MG63 (cell line): Measurements from ENCODE around the gene MBNL1. TPM values are rescaled to one million over a fixed set of nuclear protein-coding genes. Genes with fewer than 3 reads are reported as not detected.

Experiments used
- DNase-seq: peaks from one replicate; pipeline ENCODE4 v3.0.0-alpha.2; 2020
- H3K27me3 ChIP-seq: fragments of 250-450 bp; sonication (Bioruptor Pico); 2 replicates; pipeline ENCODE4 v1.5.1; 2020; ENCODE audit warnings: mild to moderate bottlenecking, moderate library complexity
- H3K36me3 ChIP-seq: fragments of 250-450 bp; sonication (Bioruptor Pico); 2 replicates; pipeline ENCODE4 v1.5.1; 2020; ENCODE audit warnings: mild to moderate bottlenecking, moderate library complexity
- H3K4me3 ChIP-seq: fragments of 250-450 bp; sonication (Bioruptor Pico); 2 replicates; pipeline ENCODE4 v1.5.1; 2020; ENCODE audit warnings: mild to moderate bottlenecking, moderate library complexity
- H3K9me3 ChIP-seq: fragments of 250-450 bp; sonication (Bioruptor Pico); 2 replicates; pipeline ENCODE4 v1.5.1; 2020; ENCODE audit warnings: mild to moderate bottlenecking, moderate library complexity
- total RNA-seq: library from RNA; depleted of rRNA; stranded (reverse); fragments of >200 nt; shearing (Covaris generic); gene quantifications from 2 replicates; pipeline ENCODE4 v1.2.3, GENCODE V29; 2014; ENCODE audit warnings: low replicate concordance

The MBNL1 gene
- total RNA-seq, 1 experiment from 2014 or later: 171 TPM

GRCh38 chr3:152243721-152244516 lies 24.8 kb upstream of the MBNL1 start:
- Histone ChIP-seq H3K4me3 (no peak overlapping the region), H3K27me3 (no peaks in the 10 kb centered on the region), H3K36me3 (no peaks in the 10 kb centered on the region), H3K9me3 (no peaks in the 10 kb centered on the region)
- no peak for DNase-seq

GRCh38 chr3:152244517-152244888 lies 24.2 kb upstream of the MBNL1 start:
- Histone ChIP-seq H3K36me3 (no peaks in the 10 kb centered on the region), H3K4me3 (no peak overlapping the region), H3K27me3 (no peaks in the 10 kb centered on the region), H3K9me3 (no peaks in the 10 kb centered on the region)
- DNase-seq: no peak

GRCh38 chr3:152245498-152246170 lies 23.1 kb upstream of the MBNL1 start:
- Histone ChIP-seq H3K9me3 (no peaks in the 10 kb centered on the region), H3K36me3 (no peaks in the 10 kb centered on the region)
- DNase-seq: no peak

GRCh38 chr3:152251916-152252315 lies 16.8 kb upstream of the MBNL1 start:
- H3K4me3 ChIP-seq: no peak overlapping the region
- H3K36me3 ChIP-seq: no peaks in the 10 kb centered on the region
- no peaks in the 10 kb centered on the region for H3K9me3 ChIP-seq
- no peaks in the 10 kb centered on the region for H3K27me3 ChIP-seq
- no peak for DNase-seq

More at GRCh38 chr3:152245498-152246170, 23.1 kb upstream of the MBNL1 start:
- H3K27me3 ChIP-seq: no peaks in the 10 kb centered on the region
- no peak overlapping the region for H3K4me3 ChIP-seq

- H3K4me3 ChIP-seq: no peak overlapping the region
- H3K27me3 ChIP-seq: no peaks in the 10 kb centered on the region
- no peaks in the 10 kb centered on the region for H3K9me3 ChIP-seq
- H3K36me3 ChIP-seq: no peaks in the 10 kb centered on the region
- no peak for DNase-seq
These were observed 16.0 kb upstream of the MBNL1 start for GRCh38 chr3:152252755-152253154.

DNA sequence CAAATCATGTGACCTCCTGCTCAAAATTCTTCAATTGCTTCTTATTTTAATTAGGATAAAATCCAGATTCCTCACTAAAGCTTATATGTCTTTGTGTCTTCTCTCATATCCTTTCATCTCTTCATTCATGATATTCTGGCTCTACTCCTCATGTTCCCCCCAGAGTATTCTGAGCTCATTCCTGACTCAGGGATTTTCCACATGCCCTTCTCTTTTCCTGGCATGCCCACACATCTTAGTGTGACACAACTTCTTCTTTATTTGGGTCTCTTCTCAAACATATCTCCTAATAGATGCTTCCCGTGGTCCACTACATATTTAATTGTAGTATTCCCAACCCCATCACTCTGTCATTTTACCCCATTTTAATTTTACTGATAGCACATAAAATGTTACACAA lies 15.2 kb upstream of the MBNL1 start:
- H3K4me3 ChIP-seq: no peak overlapping the region
- H3K9me3 ChIP-seq: no peaks in the 10 kb centered on the region
- no peaks in the 10 kb centered on the region for H3K27me3 ChIP-seq
- no peak for DNase-seq
- H3K36me3 ChIP-seq: no peaks in the 10 kb centered on the region

DNA sequence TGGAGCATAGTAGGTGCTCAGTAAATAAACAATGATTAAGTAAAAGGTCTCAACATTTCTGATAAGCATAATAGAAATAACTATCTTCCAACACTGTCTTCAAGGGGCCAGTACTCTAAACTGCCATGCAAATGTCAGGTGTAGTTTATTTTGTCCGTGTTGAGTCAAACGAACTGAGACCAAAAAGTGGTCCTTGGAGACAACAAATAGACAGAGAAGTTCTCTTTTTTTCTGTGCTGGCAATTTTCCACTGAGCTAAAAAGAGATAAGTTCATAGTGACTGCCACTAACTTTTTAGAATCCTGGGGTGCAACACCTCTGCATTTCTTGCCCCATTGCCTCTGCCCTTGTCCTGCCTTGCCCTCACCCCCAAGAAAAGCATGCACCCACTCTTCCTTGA lies 14.7 kb upstream of the MBNL1 start:
- no peak for DNase-seq
- Histone ChIP-seq H3K27me3 (no peaks in the 10 kb centered on the region), H3K36me3 (no peaks in the 10 kb centered on the region), H3K9me3 (no peaks in the 10 kb centered on the region), H3K4me3 (no peak overlapping the region)

DNA sequence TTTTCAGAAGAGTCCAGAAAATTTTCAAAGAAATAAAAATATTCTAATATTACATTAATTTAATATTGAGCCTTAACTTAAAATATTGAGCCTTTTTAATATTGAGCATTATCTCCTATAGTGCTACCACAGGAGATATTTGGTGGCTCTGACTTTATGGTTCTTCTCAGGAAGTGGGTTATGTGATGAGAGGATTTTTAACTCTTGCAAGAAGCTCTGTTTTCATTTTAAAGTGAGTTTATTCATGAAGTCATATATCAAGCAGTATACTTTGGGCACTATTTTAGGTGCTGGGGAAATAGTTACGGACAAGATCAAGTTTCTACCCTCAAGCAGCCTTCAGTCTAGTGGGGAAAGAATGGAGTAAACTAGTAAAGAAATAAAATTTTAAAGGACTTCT lies 13.4 kb upstream of the MBNL1 start:
- Histone ChIP-seq H3K36me3 (no peaks in the 10 kb centered on the region), H3K4me3 (no peak overlapping the region), H3K9me3 (no peaks in the 10 kb centered on the region), H3K27me3 (no peaks in the 10 kb centered on the region)
- no peak for DNase-seq

GRCh38 chr3:152256851-152257562 lies 11.7 kb upstream of the MBNL1 start:
- Histone ChIP-seq H3K4me3 (no peak overlapping the region), H3K9me3 (no peaks in the 10 kb centered on the region), H3K36me3 (no peaks in the 10 kb centered on the region), H3K27me3 (no peaks in the 10 kb centered on the region)
- DNase-seq: no peak

DNA sequence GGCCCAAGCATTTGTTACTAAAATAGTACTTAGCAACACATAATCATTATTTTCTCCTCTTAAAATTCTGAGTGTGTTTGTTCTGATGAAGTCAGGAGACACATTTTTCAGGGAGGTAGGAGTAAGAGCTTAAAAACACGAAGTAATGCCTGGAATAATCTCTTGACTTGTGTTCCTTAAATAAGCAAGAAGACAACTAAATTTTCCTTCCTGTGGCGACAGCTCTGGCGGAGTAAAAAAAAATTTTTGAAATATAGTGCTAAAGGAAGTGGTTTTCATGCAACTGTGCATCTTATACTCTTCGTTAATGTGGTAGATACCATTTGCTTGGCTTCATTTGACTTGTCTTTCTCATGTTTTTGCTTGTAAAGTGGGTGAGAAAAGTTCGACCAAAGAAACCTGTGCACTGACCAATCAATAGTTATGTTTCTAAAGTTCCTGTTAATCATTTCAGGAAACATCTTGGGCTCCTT lies 11.1 kb upstream of the MBNL1 start:
- no peaks in the 10 kb centered on the region for H3K27me3 ChIP-seq
- DNase-seq: no peak
- no peaks in the 10 kb centered on the region for H3K36me3 ChIP-seq
- no peaks in the 10 kb centered on the region for H3K9me3 ChIP-seq
- no peak overlapping the region for H3K4me3 ChIP-seq

DNA sequence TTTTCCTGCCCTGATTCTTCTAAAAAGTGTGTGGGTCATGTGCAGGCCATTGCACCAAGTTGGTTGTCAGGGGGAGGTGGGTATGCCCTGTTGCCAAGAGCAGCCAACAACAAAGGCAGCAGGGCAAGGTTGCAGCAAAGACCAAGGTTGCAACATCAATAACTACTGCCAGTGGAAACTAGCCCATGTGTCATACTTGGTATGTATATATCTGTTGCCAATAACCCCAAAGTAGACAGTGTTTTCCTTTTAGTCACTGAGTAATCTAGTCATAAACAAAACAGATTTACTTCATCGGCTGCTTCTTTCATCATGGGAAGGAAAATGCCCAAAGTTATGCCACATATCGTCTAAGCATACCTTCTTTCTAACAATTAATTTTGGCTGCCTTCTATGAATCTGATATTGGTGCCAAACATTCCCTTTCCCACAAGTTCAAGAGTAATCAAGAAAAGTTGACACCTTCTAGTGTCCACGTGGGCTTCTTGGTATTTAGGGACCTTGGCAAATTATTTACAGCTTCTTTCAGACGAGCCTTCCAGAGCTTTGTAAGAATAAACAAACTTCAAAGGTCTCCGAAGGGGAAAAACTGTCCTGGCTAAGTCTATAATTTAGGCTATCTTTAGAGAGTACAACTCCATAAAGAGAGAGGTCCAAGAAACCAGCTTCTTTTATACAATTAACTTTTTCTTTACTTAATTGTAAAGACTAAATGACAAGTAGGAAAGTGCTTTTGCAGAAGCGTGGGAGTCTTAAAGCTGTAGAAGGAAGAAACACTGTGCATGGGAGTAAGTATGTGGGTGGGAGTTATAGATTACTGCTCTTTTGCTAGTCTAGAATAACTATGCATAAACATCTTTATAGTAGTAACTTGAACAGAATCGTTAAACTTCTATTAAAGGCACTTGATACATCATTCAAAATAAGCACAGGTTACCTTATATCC lies 10.0 kb upstream of the MBNL1 start:
- Histone ChIP-seq H3K27me3 (no peaks in the 10 kb centered on the region), H3K4me3 (peak overlapping the region; percentile 21), H3K36me3 (no peaks in the 10 kb centered on the region), H3K9me3 (no peaks in the 10 kb centered on the region)
- peak; percentile 96 for DNase-seq

GRCh38 chr3:152259468-152259867 lies 9.3 kb upstream of the MBNL1 start:
- Histone ChIP-seq H3K36me3 (no peaks in the 10 kb centered on the region), H3K9me3 (no peaks in the 10 kb centered on the region), H3K27me3 (no peaks in the 10 kb centered on the region), H3K4me3 (no peak overlapping the region)
- no peak for DNase-seq

DNA sequence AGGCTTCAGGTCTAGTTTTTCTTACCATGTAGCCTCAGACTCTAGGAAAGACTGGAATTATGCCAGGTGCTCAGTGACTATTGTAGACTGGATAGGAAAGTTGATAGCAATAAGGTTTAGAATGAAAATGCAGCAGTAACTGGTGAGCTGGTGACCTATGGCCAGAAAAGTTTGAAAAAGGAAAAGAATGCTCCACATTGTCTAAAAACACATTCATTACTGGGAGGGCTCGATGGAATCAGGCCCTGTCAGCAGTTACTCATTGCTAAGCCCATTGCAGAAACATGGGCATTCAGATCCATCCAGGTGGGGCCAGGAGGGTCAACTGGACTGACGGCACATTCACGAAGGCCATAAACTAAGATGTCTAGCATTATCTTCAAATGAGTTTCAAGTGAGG lies 8.7 kb upstream of the MBNL1 start:
- Histone ChIP-seq H3K4me3 (no peak overlapping the region), H3K27me3 (no peaks in the 10 kb centered on the region), H3K9me3 (no peaks in the 10 kb centered on the region), H3K36me3 (no peaks in the 10 kb centered on the region)
- DNase-seq: no peak

- H3K4me3 ChIP-seq: no peak overlapping the region
- H3K9me3 ChIP-seq: no peaks in the 10 kb centered on the region
- H3K27me3 ChIP-seq: no peaks in the 10 kb centered on the region
- no peaks in the 10 kb centered on the region for H3K36me3 ChIP-seq
- DNase-seq: no peak
These were observed 8.2 kb upstream of the MBNL1 start for GRCh38 chr3:152260529-152260928.

GRCh38 chr3:152261329-152261728 lies 7.4 kb upstream of the MBNL1 start:
- Histone ChIP-seq H3K4me3 (no peak overlapping the region), H3K27me3 (no peaks in the 10 kb centered on the region), H3K36me3 (peaks cover 4% of the 10 kb centered on the region; the same call in 1 of the 2 replicates), H3K9me3 (no peaks in the 10 kb centered on the region)
- DNase-seq: no peak

DNA sequence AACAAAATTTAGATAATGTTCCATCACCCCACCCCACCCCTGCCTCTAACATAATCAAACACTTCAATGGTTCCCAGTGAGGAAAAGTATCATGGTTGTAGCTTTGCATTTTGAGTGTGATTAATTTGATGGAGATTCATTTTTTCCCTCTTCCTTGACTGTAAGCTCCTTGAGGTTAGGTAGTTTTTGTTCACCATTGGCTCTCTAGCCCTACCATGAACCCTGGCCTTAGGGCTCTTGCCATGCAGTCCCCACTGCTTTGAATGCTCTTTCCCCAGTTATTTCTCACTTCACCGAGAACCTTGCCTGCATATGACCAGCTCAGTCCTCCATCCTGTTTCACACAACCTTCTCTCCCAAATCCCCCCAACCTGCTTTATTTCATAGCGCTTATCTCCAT lies 5.0 kb upstream of the MBNL1 start:
- H3K27me3 ChIP-seq: no peaks in the 10 kb centered on the region
- peaks cover 18% of the 10 kb centered on the region for H3K36me3 ChIP-seq
- H3K9me3 ChIP-seq: no peaks in the 10 kb centered on the region
- no peak overlapping the region for H3K4me3 ChIP-seq
- DNase-seq: no peak
